SHP77 treated with DMSO at 0.1 percent for 48 hours (cell line): ENCODE measurements around the gene WDR37.

Source experiments
- DNase-seq: peaks from one replicate; lab custom pipeline; 2025; lab: John Stamatoyannopoulos, UW

The WDR37 gene

GRCh38 chr10:1169981-1170866, 114.0 kb downstream of the WDR37 start:
- no peak for DNase-seq

GRCh38 chr10:1170867-1171180, 114.6 kb downstream of the WDR37 start:
- no peak for DNase-seq

DNA sequence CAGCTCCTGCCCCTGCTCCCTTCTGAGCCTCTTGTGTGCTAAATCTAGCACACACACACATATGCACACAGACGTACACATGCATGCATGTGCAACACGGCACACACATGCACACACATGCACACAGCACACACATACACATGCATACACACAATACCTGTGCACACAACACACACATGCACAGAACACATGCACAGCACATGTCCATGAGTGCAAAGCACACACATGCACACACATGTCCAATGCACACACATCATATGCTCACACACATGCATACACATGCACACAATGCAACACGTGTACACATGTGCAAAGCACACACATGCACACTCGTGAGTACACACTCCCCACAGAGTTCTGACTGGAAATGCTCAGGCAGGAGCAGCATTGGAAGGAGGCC, 115.0 kb downstream of the WDR37 start:
- DNase-seq = no peak

DNA sequence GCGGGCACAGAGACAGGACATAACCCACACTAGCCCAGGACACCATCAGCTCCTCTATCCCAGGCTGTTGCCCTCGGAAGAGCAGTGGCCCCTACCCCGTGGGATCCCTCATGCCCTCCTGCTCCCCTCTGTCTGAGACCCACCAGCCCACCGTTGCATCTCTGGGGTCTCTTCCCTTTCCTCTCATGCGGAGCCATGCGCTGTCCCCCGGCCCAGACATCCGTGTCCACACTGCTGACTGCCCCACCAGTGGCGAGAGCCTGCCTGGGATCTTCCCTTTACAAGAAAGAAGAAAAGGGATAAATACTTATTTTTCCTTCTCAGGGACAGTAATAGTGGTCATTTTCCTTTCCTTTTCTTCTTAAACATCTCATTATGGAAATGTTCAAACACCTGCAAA, 115.4 kb downstream of the WDR37 start:
- DNase-seq = no peak

DNA sequence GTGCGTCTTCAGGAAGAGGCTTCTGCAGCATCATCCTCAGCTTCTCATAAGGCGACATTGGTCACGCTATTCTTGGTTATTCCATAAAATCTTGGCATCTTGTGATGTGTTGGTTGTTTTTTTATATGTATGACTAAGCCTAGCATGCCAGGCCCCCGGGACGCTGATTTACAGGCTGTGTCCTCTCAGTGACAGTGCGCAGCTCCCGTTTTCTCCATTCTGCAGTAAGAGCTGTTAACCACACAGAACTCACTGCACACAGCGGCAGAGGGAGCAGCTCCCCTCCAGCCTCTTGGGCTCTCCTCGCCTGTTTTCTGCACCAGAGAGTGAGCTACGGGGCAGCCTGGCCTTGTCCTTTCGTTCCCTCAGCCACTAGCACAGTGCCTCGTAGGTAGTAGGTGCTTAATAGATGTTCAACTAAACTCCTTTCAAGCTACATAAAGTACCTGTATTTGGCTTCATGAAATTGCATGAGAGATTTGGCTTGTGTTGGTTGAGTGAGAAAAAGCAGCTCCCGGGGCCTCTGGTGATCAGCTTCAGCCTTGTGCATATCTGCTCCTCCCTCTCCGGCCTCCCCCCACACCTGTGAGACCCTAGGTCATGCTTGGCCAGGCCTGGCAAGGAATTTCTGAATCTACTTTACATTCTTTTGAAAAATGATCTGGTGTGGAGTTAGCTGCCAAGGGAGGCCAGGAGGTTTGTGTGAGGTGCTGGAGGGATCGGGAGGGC, 116.2 kb downstream of the WDR37 start:
- no peak for DNase-seq

- DNase-seq = no peak
Observed at GRCh38 chr10:1173091-1173490, 116.9 kb downstream of the WDR37 start.

DNA sequence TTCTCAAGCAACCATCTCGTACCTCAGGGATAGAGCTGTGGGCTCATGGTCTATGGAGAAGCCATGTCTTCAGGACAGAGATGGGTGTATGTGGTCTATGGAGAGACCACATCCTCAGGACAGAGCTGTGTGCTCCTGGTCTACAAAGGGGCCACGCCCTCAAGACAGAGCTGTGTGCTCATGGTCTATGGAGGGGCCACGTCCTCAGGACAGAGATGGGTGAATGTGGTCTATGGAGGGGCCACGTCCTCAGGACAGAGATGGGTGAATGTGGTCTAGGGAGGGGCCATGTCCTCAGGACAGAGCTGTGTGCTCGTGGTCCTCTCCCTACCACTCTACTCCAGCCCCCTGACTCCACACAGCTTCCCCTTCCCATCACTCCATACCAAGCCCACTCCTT, 117.8 kb downstream of the WDR37 start:
- no peak for DNase-seq

GRCh38 chr10:1175956-1176565, 119.9 kb downstream of the WDR37 start:
- DNase-seq = no peak

- DNase-seq = no peak
Observed at GRCh38 chr10:1177936-1178335, 121.8 kb downstream of the WDR37 start.

DNA sequence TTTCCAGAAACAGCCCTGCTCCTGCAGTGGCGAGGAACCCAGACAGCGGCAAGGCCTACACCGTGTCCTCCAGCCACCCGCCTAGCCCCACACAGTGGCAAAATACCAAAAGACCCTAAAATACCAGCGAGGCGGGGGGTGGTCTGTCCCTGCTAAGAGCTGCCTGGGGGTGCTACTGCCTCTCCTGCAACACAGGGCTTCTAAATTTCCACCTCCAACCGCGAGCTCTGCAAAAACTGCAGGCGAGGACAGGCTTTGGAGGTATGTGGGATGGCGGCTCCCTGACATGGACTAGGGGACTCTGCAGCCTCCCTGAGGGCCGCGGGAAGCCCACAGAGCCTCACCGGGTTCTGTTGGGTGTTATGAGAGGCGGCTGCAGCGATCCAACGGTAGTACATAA, 122.3 kb downstream of the WDR37 start:
- DNase-seq = no peak

DNA sequence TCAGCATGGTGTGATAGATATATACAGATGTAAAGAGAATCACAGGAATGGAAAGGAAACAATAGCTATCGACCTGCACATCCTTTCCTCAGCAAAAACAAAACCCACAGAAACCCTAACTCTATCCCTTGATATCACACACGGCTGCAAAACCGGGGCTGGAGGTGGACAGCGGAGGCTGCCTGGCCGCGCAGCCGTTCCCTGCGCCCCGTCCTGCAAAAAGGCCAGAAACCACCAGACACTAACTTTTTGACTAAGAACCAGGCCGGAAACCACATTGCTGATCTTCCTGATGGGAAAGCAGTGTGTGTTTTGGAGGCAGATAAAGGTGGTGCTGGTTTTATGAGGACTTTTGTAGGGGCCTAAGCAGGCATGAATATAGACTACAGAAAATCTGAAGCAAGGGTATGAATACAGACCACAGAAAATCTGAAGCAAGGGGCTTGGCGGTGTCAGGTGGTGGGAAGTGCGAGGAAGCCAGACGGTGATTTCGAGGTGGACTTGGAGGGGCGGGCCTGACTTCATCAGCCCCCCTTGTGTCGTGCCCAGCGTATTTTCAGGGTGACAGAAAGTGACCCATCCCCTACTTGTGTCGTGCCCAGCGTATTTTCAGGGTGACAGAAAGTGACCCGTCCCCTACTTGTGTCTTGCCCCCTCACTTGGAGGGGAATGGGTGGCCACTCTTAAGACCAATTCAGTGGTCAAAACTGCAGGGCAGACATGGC, 123.3 kb downstream of the WDR37 start:
- DNase-seq = no peak

DNA sequence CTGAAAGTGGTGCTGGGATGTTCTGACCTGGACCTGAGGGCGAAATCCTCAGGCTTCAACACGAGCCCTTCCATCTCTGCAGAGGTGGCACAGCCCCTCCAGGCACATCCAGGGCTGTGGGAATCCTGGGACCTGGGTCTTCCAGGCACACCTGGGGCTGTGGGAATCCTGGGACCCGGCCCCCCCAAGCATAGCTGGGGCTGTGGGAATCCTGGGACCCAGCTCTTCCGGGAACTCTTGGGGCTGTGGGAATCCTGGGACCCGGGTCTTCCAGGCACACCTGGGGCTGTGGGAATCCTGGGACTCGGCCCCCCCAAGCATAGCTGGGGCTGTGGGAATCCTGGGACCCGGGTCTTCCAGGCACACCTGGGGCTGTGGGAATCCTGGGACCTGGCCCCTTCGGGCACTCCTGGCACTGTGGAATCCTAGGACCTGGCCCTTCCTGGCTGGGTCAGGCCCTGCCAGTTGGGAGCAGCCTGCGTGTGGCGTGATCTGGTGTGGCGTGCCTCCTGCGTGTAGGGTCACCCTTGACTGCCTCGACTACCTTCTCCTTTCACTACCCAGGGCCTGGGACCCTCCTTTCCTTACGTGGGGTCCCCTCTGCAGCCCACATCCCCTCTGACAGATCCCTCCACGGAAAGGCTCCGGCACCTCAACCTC, 124.0 kb downstream of the WDR37 start:
- no peak for DNase-seq

DNA sequence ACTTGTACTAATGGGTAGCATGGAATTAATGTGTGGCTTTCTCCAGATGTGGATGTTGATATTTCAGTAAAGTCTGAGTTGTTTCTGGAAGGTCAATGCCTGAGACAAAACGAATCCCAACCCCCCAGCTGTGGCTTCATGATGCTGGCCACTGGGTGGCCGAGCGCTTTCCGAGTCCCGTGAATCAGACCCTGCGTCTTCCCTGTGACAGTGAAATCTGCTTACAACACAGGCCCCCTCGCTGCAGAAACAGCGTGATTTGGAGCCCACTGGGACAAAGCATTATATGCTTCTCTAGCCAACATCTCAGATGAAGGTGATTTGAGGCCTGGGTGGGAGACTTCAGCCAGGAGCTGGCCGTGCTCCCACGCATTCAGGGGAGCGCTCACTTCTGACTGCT, 124.7 kb downstream of the WDR37 start:
- no peak for DNase-seq
